Stimulated activated naive B cell treated with anti-CD40 and anti-IgM and Interleukin-4, amounts not matched to agents 10 μg/mL and 1 μg/mL and 100 μg/mL, for 72 hours (primary cell): ENCODE results near the gene ABCB8.
A peak's percentile ranks its signal among the peaks of the same experiment; 100 is the strongest.

ENCODE experiments used
- ATAC-seq, 2 donors: fragments of 150-1000 bp; cut with Tn5 transposase; replicated peaks; 2 replicates each; pipeline ENCODE4 v1.10.0; 2021; ENCODE audit warnings: moderate library complexity in 1 of 2
- DNase-seq: peaks from one replicate; pipeline ENCODE4 v3.0.0; 2021
- H3K27ac Mint-ChIP-seq: one replicate; pipeline ENCODE4 v1.8.0; 2022; ENCODE audit warnings: mild to moderate bottlenecking, mixed read lengths
- H3K27me3 Mint-ChIP-seq, 2 donors: one replicate each; pipeline ENCODE4 v1.8.0; 2022; ENCODE audit warnings: mixed read lengths in 2 of 2
- H3K36me3 Mint-ChIP-seq, 2 donors: one replicate each; pipeline ENCODE4 v1.8.0; 2022; ENCODE audit warnings: mixed read lengths in 2 of 2, mild to moderate bottlenecking in 1 of 2
- H3K4me1 Mint-ChIP-seq, 2 donors: one replicate each; pipeline ENCODE4 v1.8.0; 2022; ENCODE audit warnings: mixed read lengths in 2 of 2, mild to moderate bottlenecking in 1 of 2
- H3K4me3 Mint-ChIP-seq, 2 donors: one replicate each; pipeline ENCODE4 v1.8.0; 2022; ENCODE audit warnings: mild to moderate bottlenecking in 2 of 2, mixed read lengths in 2 of 2, moderate library complexity in 1 of 2
- H3K9me3 Mint-ChIP-seq, 2 donors: one replicate each; pipeline ENCODE4 v1.8.0; 2022; ENCODE audit warnings: mixed read lengths in 2 of 2, mild to moderate bottlenecking in 1 of 2

ABCB8 gene

GRCh38 chr7:151077705-151078232 lies 49.5 kb downstream of the ABCB8 start:
- DNase-seq (no peak), ATAC-seq (no peak)
- Mint-ChIP-seq H3K4me3 (peak overlapping the region; percentile 23 to 53), H3K9me3 (no peaks in the 10 kb centered on the region), H3K27ac (no peak overlapping the region), H3K36me3 (peaks cover 31 to 35% of the 10 kb centered on the region in 2 donors), H3K27me3 (no peaks in the 10 kb centered on the region), H3K4me1 (peaks cover 27 to 41% of the 10 kb centered on the region in 2 donors)

DNA sequence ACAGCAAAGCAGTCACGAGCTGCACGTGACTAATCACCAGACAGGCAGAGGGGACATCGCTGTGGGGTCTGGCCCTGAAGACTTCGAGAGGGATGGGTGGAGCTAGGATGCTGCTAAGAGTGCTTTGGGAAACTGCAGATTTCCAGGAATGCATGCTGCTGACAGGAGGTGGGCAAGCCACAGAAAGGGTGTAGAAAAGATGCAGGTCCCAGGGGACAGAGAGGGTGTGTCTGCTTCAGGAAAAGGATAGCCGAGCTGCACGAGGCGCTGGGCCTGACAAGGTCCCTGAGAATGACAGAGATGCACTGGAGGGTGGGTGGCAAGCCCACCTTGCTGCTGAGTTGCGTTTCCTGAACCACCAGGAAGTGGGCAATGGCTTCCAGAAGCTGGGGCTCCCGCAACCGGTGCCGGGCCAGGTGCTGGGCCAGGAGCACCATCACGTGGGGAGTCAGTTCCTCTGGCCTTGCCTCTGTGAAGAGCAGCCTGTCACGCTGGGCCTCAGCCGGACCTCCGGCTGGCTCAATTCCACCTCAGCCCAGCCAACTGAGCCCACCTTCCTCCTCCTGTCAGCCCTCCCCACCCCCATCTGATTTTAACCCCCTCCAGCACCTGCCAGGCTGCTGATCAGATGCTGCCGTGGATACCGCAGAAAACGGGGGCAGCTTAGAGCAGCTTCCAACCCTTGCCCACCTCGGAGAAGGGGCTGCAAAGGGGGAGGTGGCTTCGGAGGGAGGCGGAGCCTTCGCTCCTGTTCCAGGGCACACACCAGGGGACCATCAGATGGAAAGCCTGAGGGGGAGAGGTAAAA lies 50.2 kb downstream of the ABCB8 start:
- Mint-ChIP-seq H3K4me1 (peaks cover 30 to 44% of the 10 kb centered on the region in 2 donors), H3K36me3 (peaks cover 31 to 37% of the 10 kb centered on the region in 2 donors), H3K27ac (no peak overlapping the region), H3K9me3 (no peaks in the 10 kb centered on the region), H3K4me3 (peak overlapping the region; percentile 91 to 94), H3K27me3 (no peaks in the 10 kb centered on the region)
- no peak for ATAC-seq
- no peak for DNase-seq

- DNase-seq (no peak), ATAC-seq (no peak)
- peaks cover 30 to 44% of the 10 kb centered on the region in 2 donors for H3K4me1 Mint-ChIP-seq
- H3K27ac Mint-ChIP-seq = peak overlapping the region; percentile 95
- peaks cover 0 to under 1% of the 10 kb centered on the region in 2 donors for H3K27me3 Mint-ChIP-seq
- peak overlapping the region; percentile 91 to 94 for H3K4me3 Mint-ChIP-seq
- H3K9me3 Mint-ChIP-seq = no peaks in the 10 kb centered on the region
- peaks cover 25 to 33% of the 10 kb centered on the region in 2 donors for H3K36me3 Mint-ChIP-seq
These were observed 51.1 kb downstream of the ABCB8 start for GRCh38 chr7:151079199-151079910.

DNA sequence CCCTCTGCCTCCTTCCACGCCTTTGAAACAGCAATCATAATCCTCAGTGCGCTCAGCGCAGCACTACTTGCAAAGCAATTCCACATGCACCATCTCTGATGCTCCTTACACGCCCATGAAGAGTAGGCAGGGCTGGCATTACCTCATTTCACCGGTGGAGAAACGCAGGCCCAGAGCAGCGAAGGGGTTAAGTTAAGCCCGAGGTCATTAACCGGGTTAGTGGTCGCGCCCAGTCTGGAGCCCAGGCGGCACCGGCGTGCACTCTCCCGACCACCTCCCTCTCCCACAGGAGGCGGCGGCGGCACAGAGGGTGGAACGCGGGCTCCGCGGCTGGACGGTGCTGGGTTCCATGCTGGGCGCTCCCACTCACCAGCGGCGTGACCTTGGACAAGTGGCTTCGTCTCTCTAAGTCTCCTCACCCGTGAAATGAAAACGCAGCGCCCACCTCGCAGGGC lies 51.8 kb downstream of the ABCB8 start:
- H3K4me1 Mint-ChIP-seq = peaks cover 35 to 47% of the 10 kb centered on the region in 2 donors
- H3K9me3 Mint-ChIP-seq = no peaks in the 10 kb centered on the region
- peak; percentile 8 to 15 for ATAC-seq
- DNase-seq = no peak
- peak overlapping the region; percentile 91 to 94 for H3K4me3 Mint-ChIP-seq
- H3K27ac Mint-ChIP-seq = peak overlapping the region; percentile 95
- H3K27me3 Mint-ChIP-seq = peaks cover 5 to 8% of the 10 kb centered on the region in 2 donors
- H3K36me3 Mint-ChIP-seq = peaks cover 19 to 33% of the 10 kb centered on the region in 2 donors

GRCh38 chr7:151080522-151081169 lies 52.4 kb downstream of the ABCB8 start, which contains the start of gene FASTK:
FASTK (minus strand) TSS chr7:151080809; CDS start chr7:151080766, 43 bp downstream.
- H3K9me3 Mint-ChIP-seq = no peaks in the 10 kb centered on the region
- ATAC-seq = peak; percentile 86 to 87
- H3K4me3 Mint-ChIP-seq = peak within 1 kb of the TSS; percentile 91 to 99
- H3K4me1 Mint-ChIP-seq = peaks cover 40 to 52% of the 10 kb centered on the region in 2 donors
- peaks cover 11 to 13% of the 10 kb centered on the region in 2 donors for H3K27me3 Mint-ChIP-seq
- H3K36me3 Mint-ChIP-seq = peaks cover 15 to 29% of the 10 kb centered on the region in 2 donors
- peak within 1 kb of the TSS; percentile 95 for H3K27ac Mint-ChIP-seq
- DNase-seq = peak; percentile 83

DNA sequence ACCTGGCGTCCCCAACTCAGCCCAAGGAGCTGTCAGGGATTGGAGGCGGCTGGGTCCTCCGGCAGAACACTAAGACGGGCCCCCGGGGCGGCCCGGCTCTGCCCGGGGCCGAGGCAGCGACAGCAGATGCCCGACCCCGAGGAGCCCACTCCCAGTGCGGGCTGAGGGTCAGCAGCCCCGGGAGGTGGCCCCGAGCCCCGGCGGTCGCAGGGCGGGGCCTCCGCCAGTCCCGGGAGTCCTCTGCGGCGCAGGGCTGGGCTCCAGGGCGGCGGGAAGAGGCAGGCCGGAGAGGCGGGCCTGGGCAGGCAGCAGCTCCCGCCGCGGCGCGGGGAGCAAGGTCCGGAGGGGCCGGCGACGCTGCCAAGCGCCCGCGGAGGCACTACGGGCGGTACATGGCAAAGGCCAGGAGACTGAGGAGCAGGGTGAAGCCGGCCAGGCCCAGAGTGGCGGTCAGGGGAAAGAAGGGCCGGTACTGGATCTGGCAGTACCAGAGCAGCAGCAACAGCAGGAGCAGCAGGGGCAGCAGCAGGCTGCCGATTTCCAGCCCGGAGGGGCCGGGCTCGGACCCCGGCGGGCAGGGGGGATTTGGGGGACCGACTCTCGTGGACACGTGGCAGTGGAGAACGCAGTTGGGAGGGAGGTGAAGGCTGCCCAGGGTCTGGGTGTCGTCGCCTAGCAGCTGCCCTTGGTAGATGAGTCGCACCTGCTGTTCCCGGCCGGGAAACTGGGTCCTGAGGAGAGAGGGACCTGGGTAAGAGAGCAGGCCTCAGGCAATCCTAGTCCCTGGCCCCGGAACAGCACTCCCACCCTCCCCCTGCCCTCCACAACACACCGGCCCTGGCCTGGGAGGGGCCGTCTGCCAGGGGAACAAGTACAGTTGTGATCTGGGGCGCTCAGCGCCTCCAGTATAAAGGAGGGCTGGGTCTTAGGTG lies 53.2 kb downstream of the ABCB8 start:
- ATAC-seq (no peak), DNase-seq (no peak)
- Mint-ChIP-seq H3K36me3 (peaks cover 9 to 25% of the 10 kb centered on the region in 2 donors), H3K4me3 (peak overlapping the region; percentile 91 to 99), H3K27me3 (peaks cover 15 to 19% of the 10 kb centered on the region in 2 donors), H3K27ac (peak overlapping the region; percentile 95), H3K9me3 (no peaks in the 10 kb centered on the region), H3K4me1 (peaks cover 43 to 57% of the 10 kb centered on the region in 2 donors)

DNA sequence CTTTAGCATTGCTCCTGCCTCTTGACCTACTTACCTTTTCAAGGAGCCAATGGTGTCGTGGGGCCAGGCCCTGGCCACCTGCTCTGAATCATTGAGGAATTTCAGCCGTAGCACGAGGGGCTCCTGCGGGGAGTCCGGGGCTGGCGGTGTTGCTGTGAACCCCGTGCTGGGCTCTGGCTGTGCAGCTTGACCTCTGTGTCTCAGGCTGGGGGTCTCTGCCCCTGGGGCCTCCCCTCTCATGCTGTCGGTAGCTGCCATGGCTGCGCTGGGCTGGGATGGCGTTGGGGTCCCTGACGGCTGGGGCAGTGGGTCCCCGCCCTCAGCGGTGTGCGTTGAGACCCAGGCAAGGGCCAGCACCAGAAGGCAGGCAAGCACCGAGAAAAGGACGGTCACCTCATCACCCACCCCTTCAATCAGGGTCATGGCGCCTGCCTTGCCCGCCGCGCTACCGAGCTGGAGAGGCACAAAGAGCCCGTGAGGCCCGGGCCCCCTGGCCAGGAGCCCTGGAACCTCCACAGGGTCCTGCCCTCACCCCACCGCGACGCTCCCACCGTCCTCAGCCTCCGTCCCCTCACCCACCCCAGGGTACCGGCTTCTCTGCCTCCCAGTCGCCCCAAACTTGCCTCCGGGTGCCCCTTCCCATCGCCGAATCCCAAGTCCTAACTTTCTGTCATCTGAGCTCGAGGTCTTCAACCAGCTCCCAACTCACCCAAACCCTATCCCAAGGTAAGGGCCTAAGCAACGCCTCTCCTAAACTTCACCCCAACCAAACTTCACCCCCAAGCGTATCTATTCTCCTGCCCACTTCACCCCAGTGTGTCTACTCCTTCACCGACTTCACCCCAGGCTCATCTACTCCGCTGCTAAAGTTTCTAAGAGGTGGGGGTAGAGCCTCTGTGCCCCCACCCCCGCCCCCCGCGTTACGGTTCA lies 54.2 kb downstream of the ABCB8 start:
- Mint-ChIP-seq H3K4me1 (peaks cover 43 to 63% of the 10 kb centered on the region in 2 donors), H3K27ac (peak overlapping the region; percentile 98), H3K27me3 (peaks cover 15 to 24% of the 10 kb centered on the region in 2 donors), H3K9me3 (no peaks in the 10 kb centered on the region), H3K4me3 (peak overlapping the region; percentile 91 to 99), H3K36me3 (peaks cover 9 to 23% of the 10 kb centered on the region in 2 donors)
- DNase-seq (no peak), ATAC-seq (no peak)

GRCh38 chr7:151083071-151083823 lies 55.0 kb downstream of the ABCB8 start, which contains the start of gene TMUB1:
TMUB1 (minus strand) TSS chr7:151083493; CDS start chr7:151082563, 930 bp downstream.
- Mint-ChIP-seq H3K27me3 (peaks cover 15 to 27% of the 10 kb centered on the region in 2 donors), H3K27ac (peak within 1 kb of the TSS; percentile 98), H3K9me3 (no peaks in the 10 kb centered on the region), H3K4me1 (peaks cover 41 to 66% of the 10 kb centered on the region in 2 donors), H3K36me3 (peaks cover 6 to 19% of the 10 kb centered on the region in 2 donors), H3K4me3 (peak within 1 kb of the TSS; percentile 91 to 99)
- peak; percentile 71 to 73 for ATAC-seq
- DNase-seq = peak; percentile 73

- ATAC-seq (no peak), DNase-seq (no peak)
- Mint-ChIP-seq H3K9me3 (no peaks in the 10 kb centered on the region), H3K36me3 (peaks cover 6 to 16% of the 10 kb centered on the region in 2 donors), H3K4me3 (peak overlapping the region; percentile 91 to 99), H3K27me3 (peaks cover 16 to 31% of the 10 kb centered on the region in 2 donors), H3K4me1 (peaks cover 40 to 66% of the 10 kb centered on the region in 2 donors), H3K27ac (no peak overlapping the region)
These were observed 55.5 kb downstream of the ABCB8 start for GRCh38 chr7:151083824-151084160.

- H3K4me3 Mint-ChIP-seq = peak overlapping the region; percentile 88 to 89
- H3K27me3 Mint-ChIP-seq = peaks cover 28 to 46% of the 10 kb centered on the region in 2 donors
- H3K9me3 Mint-ChIP-seq = no peaks in the 10 kb centered on the region
- peaks cover 40 to 59% of the 10 kb centered on the region in 2 donors for H3K4me1 Mint-ChIP-seq
- H3K36me3 Mint-ChIP-seq = peaks cover under 1 to 13% of the 10 kb centered on the region in 2 donors
- ATAC-seq = no peak
- no peak overlapping the region for H3K27ac Mint-ChIP-seq
- DNase-seq = no peak
These were observed 57.1 kb downstream of the ABCB8 start for GRCh38 chr7:151085329-151085690.

GRCh38 chr7:151085691-151086620 lies 57.7 kb downstream of the ABCB8 start, which contains the start of gene AGAP3:
AGAP3 (plus strand) TSS chr7:151086475; CDS start chr7:151086742, 267 bp downstream.
- Mint-ChIP-seq H3K27me3 (peaks cover 28 to 52% of the 10 kb centered on the region in 2 donors), H3K4me3 (peak within 1 kb of the TSS; percentile 88 to 89), H3K9me3 (no peaks in the 10 kb centered on the region), H3K36me3 (peaks cover 0 to 13% of the 10 kb centered on the region in 2 donors), H3K27ac (peak within 1 kb of the TSS; percentile 90), H3K4me1 (peaks cover 40 to 59% of the 10 kb centered on the region in 2 donors)
- DNase-seq = no peak
- ATAC-seq = peak; percentile 14 to 28
